ENCODE data around the gene GRK5.
"Not testable (repeated sequence)": the region's sequence is repeated elsewhere in the genome, so short reads cannot be mapped to it uniquely, and the experiment has no call there.

The GRK5 gene

GRCh38 chr10:119447823-119448546 is 240.6 kb downstream of the GRK5 start:
- no peak for FAIRE-seq

- no peak for FAIRE-seq
Observed at GRCh38 chr10:119448628-119449584, 241.5 kb downstream of the GRK5 start.

- no peak for FAIRE-seq
Observed at GRCh38 chr10:119449760-119450461, 242.5 kb downstream of the GRK5 start.

GRCh38 chr10:119450606-119451299 is 243.4 kb downstream of the GRK5 start:
- no peak for FAIRE-seq

GRCh38 chr10:119451300-119451896 is 244.0 kb downstream of the GRK5 start:
- no peak for FAIRE-seq

- FAIRE-seq = no peak
Observed at GRCh38 chr10:119452396-119452795, 245.0 kb downstream of the GRK5 start.

- FAIRE-seq = no peak
Observed at GRCh38 chr10:119453313-119453712, 245.9 kb downstream of the GRK5 start.

GRCh38 chr10:119454316-119454715 is 246.9 kb downstream of the GRK5 start:
- FAIRE-seq = no peak

GRCh38 chr10:119454990-119455389 is 247.6 kb downstream of the GRK5 start:
- no peak for FAIRE-seq

GRCh38 chr10:119455609-119456434 is 248.5 kb downstream of the GRK5 start:
- no peak for FAIRE-seq

- FAIRE-seq = no peak
Observed at GRCh38 chr10:119456435-119456810, 249.1 kb downstream of the GRK5 start.

- no peak for FAIRE-seq
Observed at GRCh38 chr10:119457966-119458766, 250.8 kb downstream of the GRK5 start.

- no peak for FAIRE-seq
Observed at GRCh38 chr10:119459681-119460340, 252.4 kb downstream of the GRK5 start.

GRCh38 chr10:119460369-119461195 is 253.2 kb downstream of the GRK5 start:
- FAIRE-seq = no peak

- FAIRE-seq = no peak
Observed at GRCh38 chr10:119461380-119461779, 254.0 kb downstream of the GRK5 start.

- no peak for FAIRE-seq
Observed at GRCh38 chr10:119461923-119462322, 254.6 kb downstream of the GRK5 start.

- no peak for FAIRE-seq
Observed at GRCh38 chr10:119462773-119463172, 255.4 kb downstream of the GRK5 start.

GRCh38 chr10:119463195-119463594 is 255.8 kb downstream of the GRK5 start:
- FAIRE-seq = not testable (repeated sequence)

- FAIRE-seq = no peak
Observed at GRCh38 chr10:119465085-119465484, 257.7 kb downstream of the GRK5 start.
